ENCODE measurements around the gene ASXL2.

Gene ASXL2

DNA sequence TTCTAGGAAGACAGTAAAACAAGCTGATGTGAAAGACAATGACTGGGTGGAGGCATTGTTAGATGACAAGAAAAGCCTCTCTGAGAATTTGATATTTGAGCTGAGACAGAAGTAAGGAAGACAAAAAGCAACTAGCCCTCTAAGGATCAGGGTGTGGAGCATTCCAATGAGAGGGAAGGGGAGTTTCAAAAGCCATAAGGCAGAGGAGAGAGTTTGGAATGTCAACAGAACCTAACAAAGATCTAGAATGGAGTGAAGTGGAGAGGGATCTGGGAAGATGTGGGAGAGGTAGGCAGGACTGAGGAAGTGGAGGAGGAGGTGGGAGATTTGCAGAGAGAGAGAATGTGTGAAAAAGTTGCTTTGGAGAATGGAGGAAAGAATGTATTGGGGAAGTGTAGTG lies 17.3 kb upstream of the ASXL2 start:
- DNase-seq (ENCODE audit: low spot score) = no peak
- in situ Hi-C loops (cut with MboI; ENCODE audit: low pct_unique_long_range_greater_than_20kb, low sequenced_read_pairs, unreplicated experiment) = no loop called here
- TF ChIP-seq, protein P1, sequence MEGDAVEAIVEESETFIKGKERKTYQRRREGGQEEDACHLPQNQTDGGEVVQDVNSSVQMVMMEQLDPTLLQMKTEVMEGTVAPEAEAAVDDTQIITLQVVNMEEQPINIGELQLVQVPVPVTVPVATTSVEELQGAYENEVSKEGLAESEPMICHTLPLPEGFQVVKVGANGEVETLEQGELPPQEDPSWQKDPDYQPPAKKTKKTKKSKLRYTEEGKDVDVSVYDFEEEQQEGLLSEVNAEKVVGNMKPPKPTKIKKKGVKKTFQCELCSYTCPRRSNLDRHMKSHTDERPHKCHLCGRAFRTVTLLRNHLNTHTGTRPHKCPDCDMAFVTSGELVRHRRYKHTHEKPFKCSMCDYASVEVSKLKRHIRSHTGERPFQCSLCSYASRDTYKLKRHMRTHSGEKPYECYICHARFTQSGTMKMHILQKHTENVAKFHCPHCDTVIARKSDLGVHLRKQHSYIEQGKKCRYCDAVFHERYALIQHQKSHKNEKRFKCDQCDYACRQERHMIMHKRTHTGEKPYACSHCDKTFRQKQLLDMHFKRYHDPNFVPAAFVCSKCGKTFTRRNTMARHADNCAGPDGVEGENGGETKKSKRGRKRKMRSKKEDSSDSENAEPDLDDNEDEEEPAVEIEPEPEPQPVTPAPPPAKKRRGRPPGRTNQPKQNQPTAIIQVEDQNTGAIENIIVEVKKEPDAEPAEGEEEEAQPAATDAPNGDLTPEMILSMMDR (IDR thresholded peaks at IDR 0.05; ENCODE audit: extremely low read depth, insufficient read depth, missing control alignments) = no peak

DNA sequence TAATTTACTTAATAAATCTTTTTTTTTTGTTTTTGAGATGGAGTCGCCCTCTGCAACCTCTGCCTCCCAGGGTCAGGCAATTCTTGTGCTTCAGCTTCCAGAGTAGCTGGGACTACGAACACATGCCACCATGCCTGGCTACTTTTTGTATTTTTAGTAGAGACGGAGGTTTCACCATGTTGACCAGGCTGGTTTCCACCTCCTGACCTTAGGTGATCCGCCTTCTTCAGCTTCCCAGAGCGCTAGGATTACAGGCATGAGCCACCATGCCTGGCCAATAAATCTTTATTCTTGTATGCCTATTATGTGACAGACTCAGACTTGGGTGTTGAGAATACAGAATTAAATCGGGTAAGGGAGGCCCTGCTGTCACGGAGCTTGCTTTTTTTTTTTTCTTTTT lies 16.7 kb upstream of the ASXL2 start:
- TF ChIP-seq, protein P1 (IDR thresholded peaks at IDR 0.05; ENCODE audit: extremely low read depth, insufficient read depth, missing control alignments) = no peak
- DNase-seq (ENCODE audit: low spot score) = no peak
- in situ Hi-C loops (cut with MboI; ENCODE audit: low pct_unique_long_range_greater_than_20kb, low sequenced_read_pairs, unreplicated experiment) = no loop called here

DNA sequence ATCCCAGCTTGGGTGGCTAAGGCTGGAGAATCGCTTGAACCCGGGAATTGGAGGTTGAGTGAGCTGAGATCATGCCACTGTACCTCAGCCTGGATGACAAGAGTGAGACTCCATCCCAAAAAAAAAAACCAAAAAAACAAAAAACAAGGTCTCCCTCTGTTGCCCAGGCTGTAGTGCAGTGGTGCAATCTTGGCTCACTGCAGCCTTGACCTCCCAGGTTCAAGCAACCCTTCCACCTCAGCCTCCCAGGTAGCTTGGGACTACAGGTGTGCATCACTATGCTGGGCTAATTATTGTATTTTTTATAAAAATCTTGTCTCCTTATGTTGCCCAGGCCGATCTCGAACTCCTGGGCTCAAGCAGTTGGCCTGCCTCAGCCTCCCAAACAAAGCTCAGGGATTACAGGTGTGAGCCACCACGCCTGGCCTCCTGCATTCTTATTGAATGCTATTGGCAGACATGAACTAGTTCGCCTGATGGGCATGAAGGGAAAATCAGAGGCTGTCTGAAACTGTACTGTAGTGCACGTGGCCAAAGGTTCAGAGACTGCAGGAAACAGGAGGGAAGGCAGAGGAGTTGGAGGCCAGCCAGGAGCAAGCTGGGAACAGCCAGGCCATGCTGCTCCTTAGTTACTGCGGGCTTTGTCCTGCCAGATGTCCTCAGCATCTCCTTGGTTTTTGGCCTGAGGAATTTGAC lies 16.0 kb upstream of the ASXL2 start:
- DNase-seq (ENCODE audit: low spot score) = no peak
- in situ Hi-C loops (cut with MboI; ENCODE audit: low pct_unique_long_range_greater_than_20kb, low sequenced_read_pairs, unreplicated experiment) = no loop called here

GRCh38 chr2:25891672-25892071 lies 13.4 kb upstream of the ASXL2 start:
- DNase-seq (ENCODE audit: low spot score) = no peak
- TF ChIP-seq, protein P1 (IDR thresholded peaks at IDR 0.05; ENCODE audit: extremely low read depth, insufficient read depth, missing control alignments) = no peak
- in situ Hi-C loops (cut with MboI; ENCODE audit: low pct_unique_long_range_greater_than_20kb, low sequenced_read_pairs, unreplicated experiment) = no loop called here

More for the DNA sequence above, 16.0 kb upstream of the ASXL2 start:
- TF ChIP-seq, protein P1 (IDR thresholded peaks at IDR 0.05; ENCODE audit: extremely low read depth, insufficient read depth, missing control alignments) = no peak

- TF ChIP-seq, protein P1 (IDR thresholded peaks at IDR 0.05; ENCODE audit: extremely low read depth, insufficient read depth, missing control alignments) = no peak
- DNase-seq (ENCODE audit: low spot score) = no peak
- in situ Hi-C loops (cut with MboI; ENCODE audit: low pct_unique_long_range_greater_than_20kb, low sequenced_read_pairs, unreplicated experiment) = no loop called here
Observed at GRCh38 chr2:25887624-25888242, 9.4 kb upstream of the ASXL2 start.

DNA sequence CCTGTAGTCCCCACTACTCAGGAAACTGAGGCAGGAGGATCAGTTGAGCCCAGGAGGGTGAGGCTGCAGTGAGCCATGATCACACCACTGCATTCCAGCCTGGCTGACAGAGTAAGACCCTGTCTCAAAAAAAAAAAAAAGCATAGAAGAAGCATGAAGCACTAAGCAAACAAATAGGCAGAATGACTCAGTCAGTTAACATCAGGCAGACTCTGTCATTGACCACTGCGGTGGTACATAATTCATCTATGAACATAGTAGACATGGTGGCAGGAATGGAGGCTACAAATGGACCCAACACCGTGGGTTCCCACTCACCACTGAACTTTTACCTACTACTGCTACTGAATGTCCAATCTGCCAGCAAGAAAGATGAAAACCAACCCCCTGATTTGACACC lies 7.6 kb upstream of the ASXL2 start:
- TF ChIP-seq, protein P1 (IDR thresholded peaks at IDR 0.05; ENCODE audit: extremely low read depth, insufficient read depth, missing control alignments) = no peak
- no peak for DNase-seq (ENCODE audit: low spot score)

More for the DNA sequence above, 7.6 kb upstream of the ASXL2 start:
- in situ Hi-C loops (cut with MboI; ENCODE audit: low pct_unique_long_range_greater_than_20kb, low sequenced_read_pairs, unreplicated experiment) = no loop called here
